ENCODE measurements around the gene DDX17.

DDX17 gene

DNA sequence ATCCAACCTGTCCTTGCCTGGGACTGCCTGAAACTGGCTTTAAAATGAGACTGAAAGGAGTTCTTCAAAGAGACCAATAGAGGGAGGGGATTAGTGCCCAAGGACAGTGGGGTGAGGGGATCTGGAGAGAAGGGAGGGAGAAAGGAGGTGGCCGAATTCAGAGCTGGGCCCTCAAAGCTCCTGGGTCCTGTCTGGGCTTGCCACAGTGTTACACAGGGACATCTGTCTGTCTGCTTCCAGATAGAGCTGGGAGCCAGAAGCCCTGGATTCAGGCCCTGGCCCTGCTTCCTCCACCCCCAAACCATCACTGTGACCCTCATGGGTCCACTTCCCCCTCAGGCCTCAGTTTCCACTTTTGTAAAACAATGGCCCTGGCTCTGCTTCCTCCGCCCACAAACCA lies 54.7 kb downstream of the DDX17 start:
- in situ Hi-C loops (cut with HindIII; ENCODE audit: low sequenced_read_pairs) = no loop called here

DNA sequence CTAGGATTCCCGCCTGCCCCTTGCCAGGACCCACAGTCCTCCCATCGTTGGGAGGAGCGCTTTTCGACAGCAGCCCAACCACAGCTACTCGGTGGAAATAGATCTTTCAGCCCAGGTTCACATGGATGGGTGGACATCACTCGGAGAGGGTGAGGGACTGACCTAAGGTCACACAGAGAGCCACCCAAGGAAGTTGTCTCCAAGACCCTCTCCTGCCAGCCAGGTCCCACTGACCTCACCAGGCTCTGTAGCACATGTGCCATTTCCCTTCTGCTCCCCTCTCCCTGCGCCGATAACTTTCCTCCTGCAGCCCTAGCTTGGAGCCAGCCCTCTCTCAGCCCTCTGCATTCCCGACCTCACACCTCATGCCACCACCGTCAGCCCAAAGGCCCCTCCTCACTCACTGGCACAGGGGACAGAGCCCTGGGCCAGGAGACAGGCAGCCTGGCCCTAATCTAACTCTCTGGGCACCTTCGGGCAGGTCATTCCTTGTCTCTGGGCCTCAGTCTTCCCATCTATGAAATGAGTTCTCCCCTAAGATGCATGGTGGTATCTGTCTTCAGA lies 55.8 kb downstream of the DDX17 start:
- in situ Hi-C loops (cut with HindIII; ENCODE audit: low sequenced_read_pairs) = no loop called here

DNA sequence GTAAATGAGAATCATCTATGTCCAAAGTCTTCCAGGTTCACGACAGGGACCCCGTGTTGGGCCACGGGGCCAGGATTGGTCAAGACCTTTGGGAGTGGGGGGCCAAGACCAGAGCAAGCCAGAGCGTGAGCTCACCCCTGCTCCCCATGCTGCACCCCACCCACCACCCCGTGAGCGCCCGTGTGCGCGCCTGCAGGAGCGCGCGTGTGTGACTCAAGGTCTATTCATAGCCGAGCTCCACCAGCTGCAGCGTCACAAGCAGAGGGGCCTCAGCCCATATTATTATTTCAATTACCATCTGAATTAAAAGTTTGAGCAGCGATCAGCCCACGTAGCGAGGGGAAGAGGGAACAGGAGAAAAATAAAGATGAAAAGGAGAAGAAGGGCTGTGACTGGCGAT lies 56.3 kb downstream of the DDX17 start:
- in situ Hi-C loops (cut with HindIII; ENCODE audit: low sequenced_read_pairs) = no loop called here

DNA sequence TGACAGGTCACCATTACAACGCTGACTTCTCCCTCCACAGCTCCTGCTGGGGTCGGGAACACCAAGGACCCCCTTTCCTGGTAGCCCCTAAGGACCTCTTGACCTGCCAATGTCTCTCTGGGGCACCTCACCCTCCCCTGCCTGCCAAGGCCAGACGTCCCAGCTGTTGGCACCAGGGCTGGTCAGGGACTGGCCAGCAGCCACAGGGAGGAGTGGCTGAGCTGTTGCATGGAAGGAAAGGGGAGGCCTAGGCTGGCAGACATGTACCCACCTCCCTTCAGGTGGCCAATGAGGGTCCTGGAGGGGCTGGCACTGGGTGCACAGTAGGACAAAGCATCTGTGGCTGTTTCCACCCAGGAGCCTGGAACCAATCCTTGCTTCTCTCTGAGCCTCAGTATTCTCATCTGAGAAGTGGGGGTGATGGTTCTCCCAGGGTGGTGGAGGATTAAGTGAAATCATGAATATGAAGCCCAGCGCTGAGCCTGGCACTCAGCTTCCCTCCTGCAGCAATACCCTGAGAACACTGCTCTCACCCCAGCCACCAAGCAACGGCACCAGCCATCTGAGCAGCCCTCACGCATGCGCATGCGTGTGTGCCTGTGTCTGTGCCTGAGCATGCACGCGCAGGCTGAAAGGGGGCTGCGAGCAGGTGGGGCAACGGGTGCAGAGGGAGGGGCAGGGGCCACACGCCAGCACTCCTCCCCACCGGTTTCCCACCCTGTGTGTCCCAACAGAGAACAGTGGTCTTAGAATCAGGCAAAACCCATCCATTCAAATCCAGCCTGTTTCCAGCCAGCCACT lies 57.0 kb downstream of the DDX17 start:
- in situ Hi-C loops (cut with HindIII; ENCODE audit: low sequenced_read_pairs) = no loop called here

DNA sequence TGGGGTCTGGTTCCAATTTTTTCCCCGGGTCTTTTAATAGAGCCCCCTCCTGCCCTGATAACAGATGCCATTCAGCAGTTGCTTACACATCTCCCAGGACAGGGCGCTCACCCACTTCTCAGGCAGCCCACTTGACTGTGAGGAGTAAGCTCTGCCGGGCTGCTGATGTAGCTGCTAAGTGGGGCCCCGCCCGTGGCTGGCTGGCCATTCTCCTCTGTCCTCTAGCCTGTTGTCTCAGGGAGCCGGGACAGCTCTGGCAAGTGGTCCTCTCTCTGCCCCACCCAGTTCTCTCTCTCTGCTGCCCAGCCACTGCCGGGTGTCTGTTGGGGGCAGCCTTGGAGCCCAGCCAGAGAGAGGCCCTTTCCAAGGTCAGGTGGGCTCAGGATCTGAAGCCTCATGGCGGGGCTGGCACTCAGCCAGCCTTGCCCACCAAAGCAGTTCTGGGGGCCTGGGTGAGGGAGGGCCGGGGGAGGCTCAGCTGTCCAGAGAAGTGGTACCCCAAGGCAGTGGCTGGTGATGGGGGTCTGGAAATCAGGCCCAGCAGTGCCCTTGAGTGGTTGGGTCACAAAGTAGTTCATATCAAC lies 60.0 kb downstream of the DDX17 start:
- in situ Hi-C loops (cut with HindIII; ENCODE audit: low sequenced_read_pairs) = no loop called here

DNA sequence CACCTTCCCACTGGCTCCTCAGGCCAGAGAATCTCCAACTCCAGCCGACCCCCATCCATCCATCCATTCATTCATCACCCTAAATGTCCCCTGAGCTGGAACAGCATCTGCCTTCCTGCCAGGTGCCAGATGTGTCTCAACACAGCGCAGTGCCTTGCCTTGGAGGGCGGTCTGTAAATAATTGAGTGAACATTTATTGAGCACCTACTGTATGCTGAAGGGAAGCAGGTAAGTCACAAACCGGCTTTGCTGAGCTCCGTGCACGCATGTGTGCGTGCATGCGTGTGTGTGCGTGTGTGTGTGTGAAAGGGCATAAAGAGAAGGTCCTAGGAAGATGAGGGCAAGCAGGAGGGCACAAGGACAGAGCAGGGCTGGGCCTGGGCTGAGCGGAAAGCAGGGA lies 61.3 kb downstream of the DDX17 start:
- in situ Hi-C loops (cut with HindIII; ENCODE audit: low sequenced_read_pairs) = no loop called here

DNA sequence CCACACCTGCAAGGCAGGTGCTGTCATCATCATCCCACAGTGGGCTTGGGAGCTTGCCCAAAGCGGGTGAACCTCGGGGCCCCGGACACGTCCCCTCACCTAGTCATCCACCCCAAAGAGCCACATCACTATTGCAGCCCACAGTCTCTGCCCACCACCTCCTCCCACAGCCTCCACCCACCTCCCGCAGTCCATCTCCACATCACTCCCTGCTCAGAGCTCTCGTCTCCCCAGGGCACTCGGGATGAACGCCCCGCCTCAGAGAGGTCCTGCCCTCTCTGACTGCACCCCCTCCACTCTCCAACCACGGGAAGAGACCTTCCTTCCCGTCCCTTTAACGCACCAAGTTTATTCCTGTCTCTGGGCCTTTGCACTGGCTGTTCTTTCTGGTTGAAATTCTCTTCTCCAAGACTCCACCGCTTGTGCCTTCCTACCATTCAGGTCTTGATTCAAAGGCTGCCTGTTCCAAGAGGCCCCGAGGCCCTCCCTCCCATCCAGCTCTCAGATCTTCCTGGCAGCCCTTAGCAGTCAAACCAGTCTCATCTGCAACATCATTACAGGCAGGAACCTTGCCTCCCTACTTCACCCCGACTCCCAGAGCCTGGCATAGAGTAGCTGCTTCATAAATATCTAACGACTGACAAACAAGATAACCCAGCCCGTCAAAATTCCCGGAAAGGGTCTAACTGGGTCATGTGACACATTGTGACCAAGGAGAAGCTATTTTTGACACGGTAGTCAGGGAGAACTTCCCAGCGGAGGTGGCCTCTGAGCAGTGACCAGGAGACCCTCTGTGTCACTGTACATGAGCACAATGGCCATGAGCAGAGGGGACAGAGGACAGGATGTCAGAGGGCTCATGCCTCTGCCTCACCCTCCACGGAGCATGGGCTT lies 62.2 kb downstream of the DDX17 start:
- in situ Hi-C loops (cut with HindIII; ENCODE audit: low sequenced_read_pairs) = no loop called here

DNA sequence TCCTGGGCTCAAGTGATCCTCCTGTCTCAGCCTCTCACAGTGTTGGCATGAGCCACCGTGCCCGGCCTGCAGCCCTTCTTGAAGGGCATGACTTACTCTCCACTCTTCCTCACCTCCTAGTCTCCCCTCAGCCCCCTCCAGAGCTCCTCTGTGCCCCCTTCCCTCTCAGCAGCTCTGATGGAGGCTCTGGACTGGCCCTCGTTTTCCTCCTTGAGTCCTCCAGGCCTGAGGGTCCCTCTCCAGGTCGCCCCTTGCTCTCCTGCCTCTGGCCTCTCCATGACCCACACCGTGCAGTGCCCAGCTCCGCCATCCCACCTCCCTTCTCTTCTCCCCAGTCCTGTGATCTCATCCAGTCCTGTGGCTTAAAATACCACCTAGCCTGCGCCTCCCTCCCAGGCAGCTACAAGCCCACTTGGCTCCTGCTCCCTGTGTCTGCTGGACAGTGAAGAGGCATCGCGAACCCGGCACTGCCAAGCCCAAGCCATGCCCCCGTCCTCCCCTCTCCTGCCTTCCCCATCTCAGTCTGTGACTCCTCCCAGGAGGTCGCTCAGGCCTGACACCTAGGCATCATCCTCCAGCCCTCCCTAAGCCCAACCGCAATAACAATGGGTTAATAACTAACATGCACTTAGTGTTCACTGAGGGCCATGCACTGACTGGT lies 63.0 kb downstream of the DDX17 start:
- in situ Hi-C loops (cut with HindIII; ENCODE audit: low sequenced_read_pairs) = no loop called here

DNA sequence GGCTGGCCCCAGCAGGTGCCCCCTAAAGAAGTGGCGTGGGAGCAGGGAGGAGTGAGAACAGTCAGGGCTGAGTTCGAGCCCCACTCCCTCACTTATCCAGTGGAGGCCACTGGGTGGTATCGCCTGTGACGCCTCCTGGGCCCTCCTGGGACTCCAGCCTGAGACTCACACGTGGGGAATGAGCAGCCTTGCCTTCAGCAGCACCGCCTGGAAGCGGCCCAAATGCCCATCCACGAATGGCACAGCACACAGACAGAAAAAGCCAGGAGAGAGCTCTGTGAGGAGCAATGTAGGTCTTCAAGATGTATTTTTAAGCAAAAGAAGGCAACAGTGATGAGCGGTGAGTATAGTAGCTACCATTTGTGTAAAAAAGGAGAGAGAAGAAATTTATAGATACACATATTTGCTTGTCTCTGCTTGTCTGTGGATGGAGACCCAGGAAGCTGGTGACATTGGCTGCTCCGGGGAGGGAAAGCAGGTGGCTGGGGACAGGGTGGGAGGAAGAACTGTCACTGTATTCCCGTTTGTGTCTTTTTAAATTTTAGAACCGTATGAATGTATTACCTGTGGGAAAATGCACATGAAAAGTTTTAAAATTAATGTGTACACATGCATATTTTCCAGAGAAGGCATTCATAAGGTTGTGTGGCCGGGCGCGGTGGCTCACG lies 64.4 kb downstream of the DDX17 start:
- in situ Hi-C loops (cut with HindIII; ENCODE audit: low sequenced_read_pairs) = no loop called here

DNA sequence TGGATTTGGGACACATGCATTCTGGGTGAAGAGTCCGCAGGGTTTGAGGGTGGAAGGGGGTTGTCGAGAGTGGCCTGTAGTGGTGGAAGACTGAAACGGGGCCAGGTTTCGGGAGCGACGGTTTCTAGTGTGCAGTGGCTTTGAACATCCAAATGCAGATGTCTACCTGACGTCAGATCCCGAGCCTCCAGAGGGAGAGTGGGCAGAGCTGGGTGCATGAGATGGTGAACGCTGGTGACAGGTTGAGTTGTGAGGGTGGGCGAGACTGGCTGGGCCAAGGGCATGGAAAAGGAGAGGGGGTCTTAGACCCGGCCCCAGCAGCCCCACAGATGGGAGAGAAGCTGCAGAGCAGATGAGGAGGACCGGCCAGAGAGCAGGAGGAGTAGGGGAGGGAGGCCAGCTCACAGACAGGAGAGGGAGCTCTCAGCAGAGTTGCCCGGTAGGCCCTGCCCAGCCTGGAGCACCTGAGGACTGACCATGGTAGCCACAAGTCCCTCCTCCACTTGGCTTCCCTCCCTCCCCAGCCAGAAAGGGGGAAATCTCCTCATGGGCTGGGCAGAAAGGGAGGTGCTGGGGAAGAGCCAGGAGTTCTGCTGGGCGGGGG lies 65.3 kb downstream of the DDX17 start:
- in situ Hi-C loops (cut with HindIII; ENCODE audit: low sequenced_read_pairs) = no loop called here

DNA sequence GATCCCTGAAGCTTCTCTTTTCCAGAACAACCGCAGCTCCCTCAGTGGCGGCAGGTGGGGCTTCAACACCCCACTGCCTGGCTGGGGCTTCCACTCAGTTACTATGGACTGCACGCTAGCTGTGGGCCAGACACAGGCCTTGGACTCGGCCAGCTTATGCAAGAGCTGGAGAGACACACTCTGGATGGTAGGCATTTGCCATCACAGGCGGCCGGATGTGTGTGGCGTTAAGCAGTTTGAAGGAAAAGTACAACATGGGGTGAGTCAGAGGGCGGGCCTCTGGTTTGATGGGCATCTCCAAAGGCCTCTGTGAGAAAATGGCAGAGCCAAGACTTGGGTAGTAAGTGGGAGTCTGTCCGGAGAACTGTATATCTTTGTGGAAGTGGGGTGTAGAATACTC lies 68.7 kb downstream of the DDX17 start:
- in situ Hi-C loops (cut with HindIII; ENCODE audit: low sequenced_read_pairs) = no loop called here

DNA sequence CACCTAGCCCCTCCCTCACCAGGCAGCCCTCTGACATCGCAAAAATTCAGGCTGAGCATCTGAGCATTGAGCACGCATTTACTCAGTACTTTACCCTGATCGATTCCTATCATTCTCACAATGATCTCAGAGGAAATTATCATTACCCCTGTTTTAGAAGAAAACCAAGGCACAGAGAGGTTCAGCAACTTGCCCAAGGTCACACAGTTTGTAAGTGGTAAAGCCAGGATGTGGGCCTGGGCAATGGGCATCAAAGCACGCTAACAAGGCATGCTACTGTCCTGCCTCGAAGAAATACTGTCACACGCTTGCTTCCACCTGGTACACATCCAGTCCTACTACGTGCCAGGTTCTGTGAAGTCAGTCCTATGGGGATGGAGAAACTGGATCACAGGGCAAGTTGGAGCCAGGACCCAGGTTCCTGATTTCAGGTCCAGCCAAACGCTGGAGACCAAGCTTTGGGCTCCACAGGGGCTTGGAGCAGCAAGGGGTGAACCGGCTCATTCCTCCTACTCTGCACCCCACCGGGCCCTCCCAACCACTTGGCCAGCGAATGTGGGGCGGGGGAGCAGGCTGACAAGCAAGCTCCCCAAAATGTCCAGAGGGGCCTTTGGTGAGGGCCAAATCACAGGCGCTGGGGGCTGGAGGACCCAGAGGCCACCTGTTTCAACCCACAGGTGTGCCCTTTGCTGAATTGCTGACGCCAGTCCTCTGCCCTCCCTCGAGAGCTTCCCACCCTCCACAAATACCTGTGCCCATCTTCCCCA lies 69.3 kb downstream of the DDX17 start:
- in situ Hi-C loops (cut with HindIII; ENCODE audit: low sequenced_read_pairs) = no loop called here

DNA sequence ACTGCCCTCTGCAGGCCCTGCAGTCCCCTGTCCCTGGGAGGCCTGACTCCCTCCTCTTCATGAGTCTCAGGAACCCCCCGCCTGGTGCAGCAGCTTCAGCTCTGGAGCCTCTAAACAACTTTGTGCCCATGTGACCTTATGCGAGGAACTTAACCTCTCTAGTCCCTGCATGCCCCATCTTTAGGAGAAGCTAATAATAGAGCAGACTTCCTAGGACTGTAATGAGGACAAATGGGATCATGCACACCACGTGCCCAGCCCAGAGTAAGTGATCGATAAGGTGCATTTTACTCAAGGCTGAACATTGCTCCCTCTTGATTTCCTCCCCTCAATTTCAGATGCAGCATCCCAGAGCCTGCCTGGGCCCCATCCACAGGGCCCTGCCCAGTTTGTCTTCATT lies 70.1 kb downstream of the DDX17 start:
- in situ Hi-C loops (cut with HindIII; ENCODE audit: low sequenced_read_pairs) = no loop called here

DNA sequence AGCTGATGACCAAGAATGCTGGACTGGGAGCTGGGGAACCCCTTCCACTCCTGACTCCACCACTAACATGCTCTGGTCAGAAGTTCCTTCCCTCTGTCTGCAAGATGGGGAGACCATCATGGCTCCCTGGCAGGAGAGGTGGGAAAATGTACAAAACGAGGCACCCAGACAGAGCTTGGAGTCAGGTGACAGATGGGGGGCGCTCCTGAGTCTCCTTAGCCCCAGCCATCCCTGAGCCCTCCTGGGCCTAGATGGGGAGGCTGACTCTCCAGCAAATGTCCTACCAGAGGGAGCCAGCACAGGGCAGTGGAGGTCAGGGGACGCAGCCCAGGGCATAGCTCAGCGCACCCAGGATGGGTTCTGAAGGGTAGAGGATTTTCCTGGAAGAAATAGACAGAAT lies 71.1 kb downstream of the DDX17 start:
- in situ Hi-C loops (cut with HindIII; ENCODE audit: low sequenced_read_pairs) = no loop called here

DNA sequence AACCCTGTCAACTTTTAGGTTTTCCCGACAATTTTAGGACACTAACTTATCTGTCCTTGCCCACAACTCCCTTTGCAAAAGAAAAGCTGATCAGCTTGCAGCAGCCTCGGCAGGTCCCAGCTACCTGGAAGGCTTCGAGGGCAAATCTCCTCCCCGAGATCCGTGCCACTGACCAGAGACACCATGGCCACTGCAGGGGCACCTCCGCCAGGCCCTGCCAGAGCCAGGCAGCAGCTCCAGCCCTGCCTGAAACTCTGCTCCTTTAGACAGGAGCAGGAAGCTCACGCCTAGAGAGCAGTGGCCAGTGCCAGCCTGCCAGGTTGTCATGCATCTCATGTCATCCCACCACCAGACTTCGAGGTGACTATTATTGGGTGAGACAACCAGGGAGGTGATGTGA lies 72.2 kb downstream of the DDX17 start:
- in situ Hi-C loops (cut with HindIII; ENCODE audit: low sequenced_read_pairs) = no loop called here

Measured in DLD1 (cell line).